ENCODE results near the gene HPCAL1. TPM values are rescaled to one million over a fixed set of nuclear protein-coding genes. Genes with fewer than 3 reads are reported as not detected.

HPCAL1 gene
- total and polyA plus RNA-seq, 2 of the 8 experiments (the other 6 are each of a cell fraction or from before 2014, with no cell fraction given): 5.8 to 8.6 TPM

GRCh38 chr2:10309286-10309685 is 6.6 kb downstream of the HPCAL1 start:
- H3K79me1 ChIP-seq (ENCODE audit: low read depth, low read length): 0 out of 2 replicates have a peak, but pooled peaks cover 3% of the 10 kb centered on the region
- H3K56ac ChIP-seq (replicated peaks; ENCODE audit: insufficient read length, low read depth, low read length): no peak overlapping the region
- H3K18ac ChIP-seq (ENCODE audit: extremely low read depth, low read length): no peak overlapping the region
- H2BK5ac ChIP-seq (ENCODE audit: low read depth, low read length): no peak overlapping the region
- H3K4me2 ChIP-seq (ENCODE audit: insufficient read depth in 1 of 2, low read depth in 2 of 2, low read length in 2 of 2): no peak overlapping the region
- no peak overlapping the region for H2BK15ac ChIP-seq (ENCODE audit: low read length)
- H2BK20ac ChIP-seq (ENCODE audit: low read length): no peak overlapping the region
- H4K91ac ChIP-seq (replicated peaks; ENCODE audit: insufficient read length, low read length): no peak overlapping the region
- H3K79me2 ChIP-seq (ENCODE audit: control insufficient read depth in 1 of 2, insufficient read depth in 2 of 2, low read length in 2 of 2): no peaks in the 10 kb centered on the region; a peak in 1 of 4 replicates
- H4K8ac ChIP-seq (ENCODE audit: extremely low read depth, insufficient read depth, low read length): no peak overlapping the region
- no peak overlapping the region for H2AFZ ChIP-seq (ENCODE audit: low read length)
- peaks cover 0 to 2% (median 0%) of the 10 kb centered on the region in 4 experiments; a peak in 2 of 7 replicates for H3K4me1 ChIP-seq (replicated peaks in 1 of 4; ENCODE audit: control insufficient read depth in 3 of 4, insufficient read depth in 4 of 4, low read length in 3 of 4)
- peaks cover 15% of the 10 kb centered on the region; the same call in 1 of the 2 replicates for H3K23me2 ChIP-seq (ENCODE audit: low read depth, low read length)
- H3K9me3 ChIP-seq (ENCODE audit: insufficient read depth in 2 of 2, low read depth in 1 of 2, low read length in 1 of 2): no peaks in the 10 kb centered on the region
- peaks cover 2 to 23% (median 19%) of the 10 kb centered on the region in 4 experiments for H3K27me3 ChIP-seq (replicated peaks in 1 of 4; ENCODE audit: control insufficient read depth in 3 of 4, extremely low read depth in 1 of 4, insufficient read depth in 3 of 4, low read length in 3 of 4)
- peaks cover 0 to 11% of the 10 kb centered on the region in 2 experiments for H4K20me1 ChIP-seq (replicated peaks in 1 of 2; ENCODE audit: control insufficient read depth in 1 of 2, insufficient read depth in 2 of 2, low read length in 2 of 2)
- no peak overlapping the region for H2BK12ac ChIP-seq (ENCODE audit: low read depth, low read length)
- TF ChIP-seq RBBP5 (IDR thresholded peaks at IDR 0.05; ENCODE audit: borderline replicate concordance, low read depth, low read length): no peak
- TF ChIP-seq NANOG (IDR thresholded peaks at IDR 0.05; ENCODE audit: insufficient read depth, low read depth, low read length, poor library complexity, severe bottlenecking): no peak
- no peak for TF ChIP-seq ATF3 (IDR thresholded peaks at IDR 0.05; ENCODE audit: insufficient read depth, low read depth, low read length)
- TF ChIP-seq KDM5A (IDR thresholded peaks at IDR 0.05; ENCODE audit: low read length): no peak
- no peak for TF ChIP-seq SIN3A (conservative IDR thresholded peaks at IDR 0.05 in 1 of 2, IDR thresholded peaks at IDR 0.05 in 1 of 2; ENCODE audit: low read depth in 1 of 2, low read length in 2 of 2)
- TF ChIP-seq POU5F1 (IDR thresholded peaks at IDR 0.05; ENCODE audit: low read depth, low read length): no peak
- TF ChIP-seq CREB1 (IDR thresholded peaks at IDR 0.05): no peak
- no peak overlapping the region for H3K9ac ChIP-seq (replicated peaks in 1 of 4; ENCODE audit: extremely low read depth in 1 of 4, low read depth in 3 of 4, low read length in 3 of 4)
- no peak overlapping the region for H3K4me3 ChIP-seq (ENCODE audit: extremely low read depth in 1 of 4, insufficient read depth in 2 of 4, low read depth in 3 of 4, low read length in 4 of 4)
- no peak overlapping the region for H3K14ac ChIP-seq (ENCODE audit: insufficient read length)
- H2AK5ac ChIP-seq (ENCODE audit: low read depth, low read length): no peak overlapping the region
- FAIRE-seq: no peak
- H3K27ac ChIP-seq (ENCODE audit: low read depth, low read length): no peak overlapping the region
- no peak overlapping the region for H3K4ac ChIP-seq (replicated peaks; ENCODE audit: insufficient read length, low read depth, low read length)
- CTCF ChIA-PET (ENCODE audit: partially characterized antibody): interaction anchor here (0.6 to 4.8 kb wide), 7 partner anchors 10 to 112 kb away, joined by 3 to 24 read pairs (median 4); no protein-coding TSS in a partner anchor
- POLR2A ChIA-PET (ENCODE audit: partially characterized antibody): no interaction called here
- no peak for DNase-seq (ENCODE audit: low read depth in 1 of 2, low spot score in 2 of 2)
- WGBS, 2 experiments (ENCODE audit: extremely low coverage in 1 of 2, insufficient coverage in 1 of 2, insufficient read length in 1 of 2, insufficient replicate concordance in 2 of 2, low coverage in 1 of 2, low lambda C conversion rate in 2 of 2, missing lambda C conversion rate in 1 of 2): 93% methylated on average over 3 of the region's 3 CpGs; no CpG with 5 or more reads in 1 of the 2 experiments
- no peak overlapping the region for H2BK120ac ChIP-seq (replicated peaks; ENCODE audit: low read depth, low read length)
- H3K36me3 ChIP-seq (ENCODE audit: control insufficient read depth in 2 of 4, insufficient read depth in 4 of 4, low read length in 3 of 4): no peaks in the 10 kb centered on the region; a peak in 1 of 8 replicates
- H3K23ac ChIP-seq (ENCODE audit: insufficient read length): no peak overlapping the region
- no peak overlapping the region for H4K5ac ChIP-seq (ENCODE audit: insufficient read length, low read depth, low read length)
